ENCODE results near the gene ARMCX4.
"Not testable (repeated sequence)": the region's sequence is repeated elsewhere in the genome, so short reads cannot be mapped to it uniquely, and the experiment has no call there.

Gene ARMCX4

GRCh38 chrX:101485212-101485949 lies at the start of gene ARMCX4:
Gene ARMCX4, plus strand, starts transcription at chrX:101485456. Its CDS starts 3,134 bp downstream, at chrX:101488590.
- no peak for DNase-seq (ENCODE audit: low read depth in 2 of 2)

GRCh38 chrX:101442085-101442484 lies 43.2 kb upstream of the ARMCX4 start:
- DNase-seq (ENCODE audit: low read depth in 2 of 2) = no peak

DNA sequence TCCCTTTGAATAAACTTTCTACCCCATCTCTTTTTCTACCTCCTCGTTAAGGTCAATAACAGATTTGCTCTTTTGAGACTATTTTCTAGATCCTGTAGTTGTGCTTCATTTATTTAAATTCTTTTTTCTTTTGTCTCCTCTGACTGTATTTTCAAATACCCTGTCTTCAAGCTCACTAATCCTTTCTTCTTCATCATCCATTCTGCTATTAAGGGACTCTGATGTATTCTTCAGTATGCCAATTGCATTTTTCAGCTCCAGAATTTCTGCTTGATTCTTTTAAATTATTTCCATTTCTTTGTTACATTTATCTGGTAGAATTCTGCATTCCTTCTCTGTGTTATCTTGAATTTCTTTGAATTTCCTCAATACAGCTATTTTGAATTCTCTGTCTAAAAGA lies 36.0 kb upstream of the ARMCX4 start:
- no peak for DNase-seq (ENCODE audit: low read depth in 2 of 2)

GRCh38 chrX:101450085-101450484 lies 35.2 kb upstream of the ARMCX4 start:
- DNase-seq (ENCODE audit: low read depth in 2 of 2) = no peak

DNA sequence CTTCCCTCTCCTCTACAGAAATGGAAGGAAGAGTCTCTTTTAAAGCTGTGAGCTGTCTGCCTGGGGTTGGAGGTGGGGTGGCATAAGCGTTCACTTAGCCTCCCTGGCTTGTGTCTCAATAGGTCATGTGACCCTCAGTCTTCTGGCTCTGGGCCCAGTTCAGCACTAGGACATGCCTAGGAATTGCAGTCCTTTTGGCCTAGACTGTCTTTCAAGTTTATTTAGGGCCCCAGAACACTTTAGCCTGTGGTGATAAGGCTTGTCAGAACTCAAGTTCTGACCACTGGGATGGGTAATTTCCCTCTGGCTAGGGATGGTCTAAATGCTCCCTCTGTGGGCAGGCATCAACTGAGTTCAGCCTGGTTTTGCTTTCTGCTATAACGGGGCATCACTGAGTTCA lies 34.3 kb upstream of the ARMCX4 start:
- DNase-seq (ENCODE audit: low read depth in 2 of 2) = no peak

DNA sequence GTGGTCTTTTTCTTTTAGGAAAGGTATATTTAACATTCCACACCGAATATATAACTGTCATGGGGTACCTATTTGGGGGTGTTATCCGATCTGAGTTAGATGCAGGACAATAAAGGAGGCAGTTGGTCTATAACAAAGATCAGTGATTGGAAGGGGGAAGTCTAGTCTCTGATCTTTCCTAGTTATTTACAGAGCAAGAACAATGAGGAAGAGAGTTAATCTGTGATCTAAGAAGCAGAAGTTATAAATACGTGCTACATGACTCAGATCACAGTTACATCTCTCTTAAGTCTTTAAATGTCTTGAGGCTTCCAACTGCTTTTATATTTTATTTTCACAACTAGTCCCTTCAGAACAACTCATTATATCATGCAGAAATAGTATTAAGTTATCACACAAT lies 33.2 kb upstream of the ARMCX4 start:
- DNase-seq (ENCODE audit: low read depth in 2 of 2) = no peak

DNA sequence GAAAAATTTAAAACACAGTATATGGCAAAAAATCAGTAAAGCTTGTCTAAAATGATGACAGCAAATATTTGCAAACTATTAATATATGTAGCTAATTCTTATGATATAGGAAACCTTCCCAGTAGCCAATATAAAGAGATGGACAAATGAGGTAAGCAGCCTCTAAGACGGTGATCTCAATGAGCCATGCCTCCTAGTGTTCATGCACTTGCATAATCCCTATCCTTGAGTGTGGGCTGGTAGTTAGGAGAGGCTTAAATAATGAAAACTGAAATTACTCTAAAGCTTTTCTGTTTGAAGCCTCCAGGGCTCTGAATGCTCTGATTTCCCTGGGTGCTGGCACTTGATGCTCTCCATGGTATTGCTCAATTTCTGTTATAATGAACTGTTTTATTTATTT lies 24.6 kb upstream of the ARMCX4 start:
- DNase-seq (ENCODE audit: low read depth in 2 of 2) = no peak

- no peak for DNase-seq (ENCODE audit: low read depth in 2 of 2)
These were observed 22.4 kb upstream of the ARMCX4 start for GRCh38 chrX:101462892-101463291.

GRCh38 chrX:101478366-101478765 lies 6.9 kb upstream of the ARMCX4 start:
- no peak for DNase-seq (ENCODE audit: low read depth in 2 of 2)

- DNase-seq (ENCODE audit: low read depth in 2 of 2) = no peak
These were observed 3.0 kb upstream of the ARMCX4 start for GRCh38 chrX:101482296-101482695.

DNA sequence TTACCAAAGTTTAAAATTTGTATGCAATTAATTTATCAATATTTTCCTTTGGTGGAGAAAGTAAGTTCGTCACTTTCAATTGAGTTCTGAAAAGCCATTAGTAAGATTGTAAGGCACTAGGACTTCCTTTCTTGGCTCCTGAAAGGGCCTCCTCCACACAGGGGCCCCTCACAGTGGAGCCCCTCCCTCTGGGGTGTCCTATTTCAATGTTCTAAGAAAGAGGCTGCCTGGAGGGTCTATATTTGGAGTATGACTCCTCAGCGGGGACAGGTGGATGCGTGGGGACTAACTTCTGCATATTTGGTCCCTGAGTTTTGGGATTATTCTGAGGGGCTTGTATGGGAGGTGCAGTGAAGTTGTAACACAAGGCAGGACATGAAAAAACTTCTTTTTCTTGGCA lies 1.6 kb upstream of the ARMCX4 start:
- DNase-seq (ENCODE audit: low read depth in 2 of 2) = no peak

DNA sequence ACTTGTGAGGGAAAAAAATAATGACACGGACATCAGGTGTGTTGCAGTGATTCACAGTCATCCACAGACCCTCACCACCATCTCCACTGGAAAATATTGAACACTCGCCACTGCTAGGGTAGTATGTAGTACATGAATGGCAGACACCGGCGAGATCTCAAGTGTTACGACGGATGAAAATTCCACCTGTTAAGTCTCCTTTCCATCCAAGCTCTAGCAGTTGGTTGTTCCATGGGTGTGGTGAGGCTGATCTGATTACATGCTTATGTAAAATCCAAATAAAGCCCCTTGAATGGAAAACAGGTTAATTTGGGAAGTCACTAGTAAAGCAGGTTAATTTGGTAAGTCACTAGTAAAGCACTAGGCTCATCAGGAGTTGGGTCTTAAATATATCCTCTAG lies 1.1 kb upstream of the ARMCX4 start:
- DNase-seq (ENCODE audit: low read depth in 2 of 2) = no peak

DNA sequence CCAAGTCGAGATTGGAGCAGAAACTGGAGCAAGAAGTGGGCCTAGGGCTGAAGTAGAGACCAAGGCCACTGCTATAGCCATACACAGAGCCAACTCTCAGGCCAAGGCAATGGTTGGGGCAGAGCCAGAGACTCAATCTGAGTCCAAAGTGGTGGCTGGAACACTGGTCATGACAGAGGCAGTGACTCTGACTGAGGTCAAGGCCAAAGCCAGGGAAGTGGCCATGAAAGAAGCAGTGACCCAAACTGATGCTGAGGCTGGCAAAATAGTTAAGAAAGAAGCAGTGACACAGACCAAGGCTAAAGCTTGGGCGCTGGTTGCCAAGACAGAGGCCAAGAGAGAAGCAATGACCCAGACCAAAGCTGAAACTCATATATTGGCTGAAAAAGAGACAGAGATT lies 3.5 kb downstream of the ARMCX4 start:
- DNase-seq (ENCODE audit: low read depth in 2 of 2) = no peak

GRCh38 chrX:101491943-101492342 lies 6.7 kb downstream of the ARMCX4 start:
- DNase-seq (ENCODE audit: low read depth in 2 of 2) = no peak

- DNase-seq (ENCODE audit: low read depth in 2 of 2) = no peak
These were observed 8.0 kb downstream of the ARMCX4 start for GRCh38 chrX:101493225-101493624.

GRCh38 chrX:101502929-101503328 lies 17.7 kb downstream of the ARMCX4 start:
- not testable (repeated sequence) for DNase-seq (ENCODE audit: low read depth in 2 of 2)

GRCh38 chrX:101507372-101507771 lies 22.1 kb downstream of the ARMCX4 start:
- no peak for DNase-seq (ENCODE audit: low read depth in 2 of 2)

- DNase-seq (ENCODE audit: low read depth in 2 of 2) = no peak
These were observed 22.7 kb downstream of the ARMCX4 start for GRCh38 chrX:101507986-101508385.

DNA sequence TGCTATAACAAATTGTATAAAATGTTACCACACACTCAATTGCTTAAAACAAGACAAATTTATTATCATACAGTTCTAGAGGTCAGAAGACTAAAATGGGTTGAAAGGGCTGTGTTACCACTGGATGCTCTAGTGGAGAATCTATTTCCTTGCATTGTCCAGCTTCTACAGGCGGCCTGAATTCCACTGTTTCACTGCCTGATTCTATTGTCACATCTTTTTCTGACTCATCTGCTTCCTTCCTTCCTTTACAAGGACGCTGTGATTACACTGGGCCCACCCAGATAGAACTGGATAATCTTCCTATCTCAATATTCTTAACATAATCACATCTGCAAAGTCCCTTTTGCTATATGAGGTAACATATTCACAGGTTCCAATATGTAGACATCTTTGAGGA lies 45.7 kb downstream of the ARMCX4 start:
- no peak for DNase-seq (ENCODE audit: low read depth in 2 of 2)
